IPS-15b (cell line): ENCODE measurements around the gene FAM90A26.
"Not testable (repeated sequence)": the region's sequence is repeated elsewhere in the genome, so short reads cannot be mapped to it uniquely, and the experiment has no call there.

Source experiments
- H3K27me3 ChIP-seq: one replicate; pipeline ENCODE4 v1.6.1; 2013; ENCODE audit warnings: low read length; ENCODE audit not compliant: control insufficient read depth, insufficient read depth
- H3K36me3 ChIP-seq: one replicate; pipeline ENCODE4 v1.6.1; 2013; ENCODE audit warnings: low read length; ENCODE audit not compliant: control insufficient read depth, insufficient read depth
- H3K4me1 ChIP-seq: one replicate; pipeline ENCODE4 v1.6.1; 2013; ENCODE audit warnings: mild to moderate bottlenecking, low read length; ENCODE audit not compliant: control insufficient read depth, insufficient read depth
- H3K4me3 ChIP-seq: one replicate; pipeline ENCODE4 v1.5.1; 2013; ENCODE audit warnings: low read depth, low read length
- H3K9ac ChIP-seq: one replicate; pipeline ENCODE4 v1.6.1; 2013; ENCODE audit warnings: low read depth, mild to moderate bottlenecking, low read length
- H3K9me3 ChIP-seq: one replicate; pipeline ENCODE4 v1.6.1; 2013; ENCODE audit warnings: mild to moderate bottlenecking, low read length; ENCODE audit not compliant: control insufficient read depth, insufficient read depth

FAM90A26 gene

GRCh38 chr4:9169791-9170459, at the start of gene FAM90A26:
Gene FAM90A26, plus strand, starts transcription at chr4:9170409. Its CDS starts 2,764 bp downstream, at chr4:9173173.
- not testable (repeated sequence) for H3K27me3 ChIP-seq, H3K4me3 ChIP-seq, H3K9me3 ChIP-seq, H3K9ac ChIP-seq, H3K36me3 ChIP-seq, H3K4me1 ChIP-seq

GRCh38 chr4:9122711-9123110, 47.5 kb upstream of the FAM90A26 start:
- H3K27me3 ChIP-seq, H3K9me3 ChIP-seq, H3K9ac ChIP-seq, H3K4me1 ChIP-seq, H3K36me3 ChIP-seq, H3K4me3 ChIP-seq: not testable (repeated sequence)

- not testable (repeated sequence) for H3K36me3 ChIP-seq, H3K27me3 ChIP-seq, H3K9me3 ChIP-seq, H3K9ac ChIP-seq, H3K4me1 ChIP-seq, H3K4me3 ChIP-seq
These were observed 46.6 kb upstream of the FAM90A26 start for GRCh38 chr4:9123572-9124007.

DNA sequence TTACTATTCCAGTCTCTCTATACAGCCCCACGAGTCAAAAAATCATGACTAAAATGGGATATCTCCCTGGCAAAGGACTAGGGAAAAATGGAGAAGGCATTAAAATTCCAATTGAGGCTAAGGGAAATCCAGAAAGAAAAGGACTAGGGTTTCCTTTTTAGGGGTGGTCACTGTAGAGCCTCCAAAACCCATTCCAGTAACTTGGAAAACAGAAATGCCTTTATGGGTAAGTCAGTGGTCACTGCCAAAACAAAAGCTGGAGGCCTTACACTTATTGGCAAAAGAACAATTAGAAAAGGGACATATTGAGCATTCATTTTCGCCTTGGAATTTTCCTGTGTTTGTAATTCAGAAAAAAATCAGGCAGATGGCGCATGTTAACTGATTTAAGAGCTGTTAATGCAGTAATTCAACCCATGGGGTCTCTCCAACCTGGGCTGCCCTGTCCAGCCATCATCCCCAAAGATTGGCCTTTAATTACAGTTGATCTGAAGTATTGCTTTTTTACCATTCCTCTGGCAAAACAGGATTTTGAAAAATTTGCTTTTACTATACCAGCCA, 44.5 kb upstream of the FAM90A26 start:
- H3K9ac ChIP-seq, H3K9me3 ChIP-seq, H3K4me1 ChIP-seq, H3K36me3 ChIP-seq, H3K4me3 ChIP-seq, H3K27me3 ChIP-seq: not testable (repeated sequence)

- not testable (repeated sequence) for H3K9me3 ChIP-seq, H3K4me1 ChIP-seq, H3K4me3 ChIP-seq
These were observed 38.8 kb upstream of the FAM90A26 start for GRCh38 chr4:9131420-9131819.

DNA sequence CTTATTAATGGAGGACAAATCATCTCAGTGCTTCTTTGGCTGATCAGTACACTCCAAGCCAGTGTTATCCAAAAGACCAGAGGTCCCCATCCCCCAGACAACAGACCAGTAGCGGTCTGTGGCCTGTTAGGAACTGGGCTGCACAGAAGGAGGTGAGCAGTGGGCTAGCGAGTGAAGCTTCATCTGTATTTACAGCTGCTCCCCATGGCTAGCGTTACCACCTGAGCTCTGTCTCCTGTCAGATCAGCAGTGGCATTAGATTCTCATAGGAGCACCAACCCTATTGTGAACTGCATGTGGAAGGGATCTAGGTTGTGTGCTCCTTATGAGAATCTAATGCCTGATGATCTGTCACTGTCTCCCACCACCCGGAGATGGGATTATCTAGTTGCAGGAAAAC, 37.4 kb upstream of the FAM90A26 start:
- H3K4me1 ChIP-seq, H3K9ac ChIP-seq: not testable (repeated sequence)

More at GRCh38 chr4:9131420-9131819, 38.8 kb upstream of the FAM90A26 start:
- not testable (repeated sequence) for H3K27me3 ChIP-seq, H3K9ac ChIP-seq, H3K36me3 ChIP-seq

DNA sequence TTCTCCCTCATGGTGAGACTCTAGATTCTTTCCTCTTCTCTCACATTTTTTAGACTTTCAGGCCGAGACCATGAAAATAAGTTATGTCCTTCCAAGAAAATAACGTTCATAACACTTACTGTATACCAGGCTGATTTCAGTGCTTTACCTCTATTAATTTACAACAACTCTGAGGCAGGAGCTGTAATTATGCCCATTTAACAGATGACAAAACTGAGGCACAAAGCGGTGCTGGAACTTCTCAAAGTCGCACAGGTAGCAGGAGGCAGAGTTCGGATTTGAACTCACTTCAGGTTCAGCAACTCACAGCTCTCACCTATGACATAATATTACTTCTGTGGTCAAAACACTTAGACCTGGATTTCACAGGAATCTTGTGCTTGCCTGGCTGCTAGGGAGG, 36.2 kb upstream of the FAM90A26 start:
- not testable (repeated sequence) for H3K27me3 ChIP-seq, H3K36me3 ChIP-seq, H3K9ac ChIP-seq, H3K9me3 ChIP-seq, H3K4me1 ChIP-seq, H3K4me3 ChIP-seq

More for the DNA sequence above, 37.4 kb upstream of the FAM90A26 start:
- not testable (repeated sequence) for H3K27me3 ChIP-seq, H3K4me3 ChIP-seq, H3K36me3 ChIP-seq, H3K9me3 ChIP-seq

DNA sequence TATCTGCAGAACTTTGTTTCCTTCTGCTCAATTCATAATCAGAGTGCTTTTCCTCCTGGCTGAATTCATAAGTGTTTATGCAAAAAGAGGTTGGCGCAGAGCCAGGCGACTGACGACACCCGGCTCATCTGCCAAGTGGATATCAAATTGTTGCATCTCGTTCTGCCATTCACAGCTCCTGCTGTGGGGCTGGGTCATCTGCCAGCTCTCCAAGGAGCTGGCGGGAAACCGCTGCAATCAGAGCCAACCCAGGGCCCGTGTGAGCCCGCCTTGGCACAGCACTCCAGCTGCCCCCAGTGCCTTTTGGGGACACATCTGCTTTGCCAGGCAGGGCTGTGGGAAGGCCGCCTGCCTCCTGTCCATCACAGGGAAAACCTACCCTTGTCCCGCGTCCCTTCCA, 35.7 kb upstream of the FAM90A26 start:
- H3K4me3 ChIP-seq, H3K27me3 ChIP-seq, H3K4me1 ChIP-seq, H3K9ac ChIP-seq, H3K9me3 ChIP-seq, H3K36me3 ChIP-seq: not testable (repeated sequence)

DNA sequence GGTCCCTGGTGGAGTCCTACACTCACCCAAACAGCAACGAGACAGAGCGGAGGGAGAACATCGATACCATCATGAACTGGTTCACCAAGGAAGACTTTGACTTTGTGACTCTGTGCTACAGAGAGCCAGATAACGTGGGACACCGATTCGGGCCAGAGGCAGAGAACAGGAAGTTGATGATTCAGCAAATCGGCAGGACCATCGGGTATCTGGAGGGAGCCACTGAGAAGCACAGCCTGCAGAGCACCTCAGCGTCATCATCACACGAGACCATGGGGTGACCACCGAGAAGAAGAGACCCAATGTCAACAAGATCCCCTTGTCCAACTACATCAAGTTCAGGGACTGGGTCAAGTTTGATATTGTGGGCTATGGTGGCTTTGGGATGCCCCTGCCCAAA, 29.2 kb upstream of the FAM90A26 start:
- not testable (repeated sequence) for H3K36me3 ChIP-seq, H3K4me1 ChIP-seq, H3K27me3 ChIP-seq, H3K9me3 ChIP-seq, H3K9ac ChIP-seq, H3K4me3 ChIP-seq

DNA sequence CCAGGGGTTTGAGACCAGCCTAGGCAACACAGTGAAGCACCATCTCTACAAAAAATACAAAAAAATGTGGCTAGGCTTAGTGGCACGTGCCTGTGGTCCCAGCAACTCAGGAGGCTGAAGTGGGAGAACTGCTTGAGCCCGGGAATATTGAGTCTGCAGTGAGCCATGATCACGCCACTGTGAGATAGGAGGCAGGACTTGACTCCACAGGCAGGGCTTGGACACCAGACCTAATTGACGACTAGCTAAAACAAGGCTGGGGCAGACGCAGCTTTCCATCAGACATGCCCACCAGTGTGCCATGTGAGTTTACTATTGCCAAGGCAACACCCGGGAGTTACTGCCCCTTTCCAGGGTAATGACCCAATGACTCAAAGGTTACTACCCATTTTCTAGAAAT, 27.4 kb upstream of the FAM90A26 start:
- H3K36me3 ChIP-seq, H3K27me3 ChIP-seq, H3K9me3 ChIP-seq, H3K4me1 ChIP-seq, H3K9ac ChIP-seq, H3K4me3 ChIP-seq: not testable (repeated sequence)

- Histone ChIP-seq H3K4me1 (no peaks in the 10 kb centered on the region), H3K4me3 (no peak overlapping the region), H3K9me3 (no peaks in the 10 kb centered on the region), H3K36me3 (no peaks in the 10 kb centered on the region), H3K9ac (no peak overlapping the region), H3K27me3 (no peaks in the 10 kb centered on the region)
These were observed 26.7 kb upstream of the FAM90A26 start for GRCh38 chr4:9143421-9144080.

DNA sequence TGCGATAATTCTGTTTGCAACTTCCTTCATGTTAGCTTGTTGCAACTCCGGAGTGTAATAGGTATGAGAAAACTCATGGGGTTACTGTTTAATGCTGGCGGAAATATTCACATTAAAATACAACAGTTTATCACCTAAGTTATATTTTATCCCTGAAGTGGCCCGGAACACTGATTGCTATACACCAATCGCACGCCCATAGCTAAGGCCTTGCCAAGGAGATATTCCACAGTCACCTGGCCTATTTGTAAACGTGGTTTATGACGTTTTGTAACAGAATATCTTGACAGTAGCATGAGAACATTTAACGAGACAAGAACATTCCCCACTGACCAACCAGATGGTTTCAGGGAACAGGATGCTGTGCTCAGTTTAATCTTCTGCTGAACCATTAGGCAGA, 23.2 kb upstream of the FAM90A26 start:
- Histone ChIP-seq H3K36me3 (no peaks in the 10 kb centered on the region), H3K9me3 (no peaks in the 10 kb centered on the region), H3K4me1 (no peaks in the 10 kb centered on the region), H3K4me3 (no peak overlapping the region), H3K27me3 (no peaks in the 10 kb centered on the region), H3K9ac (no peak overlapping the region)
